ENCODE results near the gene CSMD2.

The CSMD2 gene

DNA sequence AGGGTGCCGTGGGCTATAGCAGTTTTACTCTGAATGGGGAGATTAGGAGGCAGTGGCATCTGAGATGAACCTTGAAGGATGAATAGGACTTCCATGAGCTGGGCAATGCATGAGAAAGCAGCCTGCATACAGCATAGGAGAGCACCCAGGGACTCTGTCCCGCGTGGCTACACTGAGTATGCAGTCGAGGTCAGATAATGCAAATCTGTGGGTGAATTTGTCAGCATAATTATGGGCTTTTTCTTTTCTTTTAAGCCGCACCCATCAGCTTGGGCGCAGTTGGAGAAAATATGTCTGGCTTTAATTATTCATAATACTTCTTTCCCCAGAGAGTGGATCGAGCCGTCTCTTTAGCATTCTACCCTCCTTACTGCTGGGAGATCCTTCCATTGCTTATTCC, 504.1 kb downstream of the CSMD2 start:
- TF ChIP-seq, protein P1, sequence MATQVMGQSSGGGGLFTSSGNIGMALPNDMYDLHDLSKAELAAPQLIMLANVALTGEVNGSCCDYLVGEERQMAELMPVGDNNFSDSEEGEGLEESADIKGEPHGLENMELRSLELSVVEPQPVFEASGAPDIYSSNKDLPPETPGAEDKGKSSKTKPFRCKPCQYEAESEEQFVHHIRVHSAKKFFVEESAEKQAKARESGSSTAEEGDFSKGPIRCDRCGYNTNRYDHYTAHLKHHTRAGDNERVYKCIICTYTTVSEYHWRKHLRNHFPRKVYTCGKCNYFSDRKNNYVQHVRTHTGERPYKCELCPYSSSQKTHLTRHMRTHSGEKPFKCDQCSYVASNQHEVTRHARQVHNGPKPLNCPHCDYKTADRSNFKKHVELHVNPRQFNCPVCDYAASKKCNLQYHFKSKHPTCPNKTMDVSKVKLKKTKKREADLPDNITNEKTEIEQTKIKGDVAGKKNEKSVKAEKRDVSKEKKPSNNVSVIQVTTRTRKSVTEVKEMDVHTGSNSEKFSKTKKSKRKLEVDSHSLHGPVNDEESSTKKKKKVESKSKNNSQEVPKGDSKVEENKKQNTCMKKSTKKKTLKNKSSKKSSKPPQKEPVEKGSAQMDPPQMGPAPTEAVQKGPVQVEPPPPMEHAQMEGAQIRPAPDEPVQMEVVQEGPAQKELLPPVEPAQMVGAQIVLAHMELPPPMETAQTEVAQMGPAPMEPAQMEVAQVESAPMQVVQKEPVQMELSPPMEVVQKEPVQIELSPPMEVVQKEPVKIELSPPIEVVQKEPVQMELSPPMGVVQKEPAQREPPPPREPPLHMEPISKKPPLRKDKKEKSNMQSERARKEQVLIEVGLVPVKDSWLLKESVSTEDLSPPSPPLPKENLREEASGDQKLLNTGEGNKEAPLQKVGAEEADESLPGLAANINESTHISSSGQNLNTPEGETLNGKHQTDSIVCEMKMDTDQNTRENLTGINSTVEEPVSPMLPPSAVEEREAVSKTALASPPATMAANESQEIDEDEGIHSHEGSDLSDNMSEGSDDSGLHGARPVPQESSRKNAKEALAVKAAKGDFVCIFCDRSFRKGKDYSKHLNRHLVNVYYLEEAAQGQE (IDR thresholded peaks at IDR 0.05; ENCODE audit: insufficient read depth in 1 of 2, low read depth in 2 of 2, low read length in 2 of 2): no peak
- no peak for TF ChIP-seq SIN3A (IDR thresholded peaks at IDR 0.05; ENCODE audit: borderline replicate concordance, insufficient read depth, low read length)
- no peak for TF ChIP-seq FOXP2 (optimal IDR thresholded peaks at IDR 0.05; ENCODE audit: borderline replicate concordance, extremely low read depth, extremely low read length, insufficient read depth)
- no peak for TF ChIP-seq TAF1 (IDR thresholded peaks at IDR 0.05; ENCODE audit: borderline replicate concordance, insufficient read depth, low read length)
- TF ChIP-seq POLR2AphosphoS5 (IDR thresholded peaks at IDR 0.05; ENCODE audit: low read depth, low read length): no peak

DNA sequence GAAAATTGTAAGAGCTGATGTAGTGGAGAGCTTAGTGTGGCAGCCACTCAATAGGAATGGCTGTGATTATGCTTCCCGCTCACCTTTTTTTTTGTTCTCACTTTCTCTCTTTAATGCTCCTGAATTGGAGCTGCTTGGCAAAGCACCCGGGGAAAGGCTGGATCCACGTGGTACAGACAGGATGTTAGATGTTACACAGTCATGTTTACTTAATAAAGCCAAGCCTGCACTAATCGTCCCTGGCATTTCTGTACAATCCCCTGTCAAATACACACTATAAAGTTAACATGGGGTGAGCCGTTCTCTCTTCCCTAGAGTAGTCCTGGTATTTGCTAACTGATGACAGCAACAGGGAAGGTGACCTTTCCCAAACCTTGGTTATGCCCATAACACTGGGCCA, 504.8 kb downstream of the CSMD2 start:
- no peak for TF ChIP-seq SIN3A (IDR thresholded peaks at IDR 0.05; ENCODE audit: borderline replicate concordance, insufficient read depth, low read length)
- no peak for TF ChIP-seq FOXP2 (optimal IDR thresholded peaks at IDR 0.05; ENCODE audit: borderline replicate concordance, extremely low read depth, extremely low read length, insufficient read depth)
- no peak for TF ChIP-seq POLR2AphosphoS5 (IDR thresholded peaks at IDR 0.05; ENCODE audit: low read depth, low read length)
- TF ChIP-seq, protein P1 (IDR thresholded peaks at IDR 0.05; ENCODE audit: insufficient read depth in 1 of 2, low read depth in 2 of 2, low read length in 2 of 2): no peak
- no peak for TF ChIP-seq TAF1 (IDR thresholded peaks at IDR 0.05; ENCODE audit: borderline replicate concordance, insufficient read depth, low read length)

DNA sequence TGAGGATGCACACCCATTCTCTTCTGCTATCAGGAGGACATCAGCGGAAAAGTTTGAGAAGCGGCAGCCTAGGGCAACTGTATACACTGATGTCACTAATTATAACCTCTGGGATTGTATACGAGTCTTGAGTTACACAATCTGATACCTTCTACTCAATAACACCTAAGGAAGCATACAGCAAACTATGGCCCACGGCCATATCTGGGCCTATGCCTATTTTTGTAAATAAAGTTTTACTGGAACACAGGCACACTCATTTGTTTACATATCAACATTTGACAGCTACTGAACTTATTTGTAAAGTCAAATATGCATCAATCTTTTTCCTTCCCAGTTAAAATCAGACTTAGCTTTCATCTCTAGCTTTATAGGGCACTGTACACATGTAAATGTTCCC, 505.4 kb downstream of the CSMD2 start:
- TF ChIP-seq SIN3A (IDR thresholded peaks at IDR 0.05; ENCODE audit: borderline replicate concordance, insufficient read depth, low read length) (no peak), FOXP2 (optimal IDR thresholded peaks at IDR 0.05; ENCODE audit: borderline replicate concordance, extremely low read depth, extremely low read length, insufficient read depth) (no peak), TAF1 (IDR thresholded peaks at IDR 0.05; ENCODE audit: borderline replicate concordance, insufficient read depth, low read length) (no peak), POLR2AphosphoS5 (IDR thresholded peaks at IDR 0.05; ENCODE audit: low read depth, low read length) (no peak)
- TF ChIP-seq, protein P1 (IDR thresholded peaks at IDR 0.05; ENCODE audit: insufficient read depth in 1 of 2, low read depth in 2 of 2, low read length in 2 of 2): no peak

DNA sequence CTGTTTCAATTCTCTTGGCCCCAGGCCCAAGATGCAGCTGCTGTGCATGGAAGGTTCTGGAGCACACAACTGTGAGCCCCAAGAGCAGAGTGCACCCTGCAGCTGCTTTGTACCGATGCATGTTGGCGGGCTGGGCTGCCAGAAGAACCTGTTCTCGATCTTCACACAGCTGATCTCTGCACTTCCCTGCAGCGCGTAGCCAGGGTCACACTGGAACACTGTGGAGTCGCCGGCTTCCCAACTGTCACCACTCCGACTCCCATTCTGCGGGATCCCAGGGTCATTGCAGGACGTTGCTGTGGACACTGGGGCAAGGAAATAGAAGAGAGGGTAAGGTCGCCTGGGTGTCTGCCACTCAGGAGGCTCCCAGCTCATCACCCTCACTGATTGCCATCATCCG, 507.2 kb downstream of the CSMD2 start:
- TF ChIP-seq, protein P1 (IDR thresholded peaks at IDR 0.05; ENCODE audit: insufficient read depth in 1 of 2, low read depth in 2 of 2, low read length in 2 of 2): no peak
- no peak for TF ChIP-seq TAF1 (IDR thresholded peaks at IDR 0.05; ENCODE audit: borderline replicate concordance, insufficient read depth, low read length)

DNA sequence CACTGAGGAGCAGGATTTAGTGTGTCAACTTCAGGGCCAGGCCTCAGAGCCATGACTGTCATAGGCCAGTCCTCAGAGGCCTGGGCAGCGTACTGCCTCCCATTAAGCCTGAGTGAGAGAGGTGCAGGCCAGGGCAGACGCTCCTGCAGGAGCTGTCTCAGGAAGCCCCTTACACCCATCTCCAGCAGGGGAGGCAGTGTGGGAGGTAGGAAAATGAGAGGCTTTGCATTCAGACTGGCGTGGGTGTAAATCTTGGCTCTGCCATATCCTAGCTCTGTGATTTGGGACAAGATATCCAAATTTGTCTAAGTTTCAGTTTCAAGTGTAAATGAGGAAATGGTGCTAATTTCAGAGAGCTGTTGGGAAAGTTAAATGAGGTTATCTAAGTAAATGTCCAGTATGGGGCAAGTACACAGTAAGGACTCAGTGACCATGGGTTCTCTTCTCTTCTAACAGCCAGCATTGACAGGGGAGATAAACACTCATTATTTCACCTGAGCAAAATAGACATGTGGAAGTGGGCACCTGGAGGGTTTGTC, 508.5 kb downstream of the CSMD2 start:
- TF ChIP-seq FOXP2 (optimal IDR thresholded peaks at IDR 0.05; ENCODE audit: borderline replicate concordance, extremely low read depth, extremely low read length, insufficient read depth) (no peak), SIN3A (IDR thresholded peaks at IDR 0.05; ENCODE audit: borderline replicate concordance, insufficient read depth, low read length) (no peak), TAF1 (IDR thresholded peaks at IDR 0.05; ENCODE audit: borderline replicate concordance, insufficient read depth, low read length) (no peak)

All from PFSK-1 (cell line).